Stomach smooth muscle (tissue), 2 donors: ENCODE measurements around the gene GCNA.
"Not testable (repeated sequence)": the region's sequence is repeated elsewhere in the genome, so short reads cannot be mapped to it uniquely, and the experiment has no call there.

Experiments used
- H3K27ac ChIP-seq: one replicate; pipeline ENCODE4 v1.7.0; 2013; ENCODE audit warnings: mild to moderate bottlenecking, low read length, inconsistent platforms
- H3K27me3 ChIP-seq, 2 donors: one replicate each; pipeline ENCODE4 v1.7.0; 2013; ENCODE audit warnings: low read length in 2 of 2; ENCODE audit not compliant: insufficient read depth in 2 of 2, control insufficient read depth in 1 of 2
- H3K36me3 ChIP-seq, 2 donors: one replicate each; pipeline ENCODE4 v1.7.0; 2013; ENCODE audit warnings: low read length in 2 of 2; ENCODE audit not compliant: control insufficient read depth in 2 of 2, insufficient read depth in 2 of 2
- H3K4me1 ChIP-seq: one replicate; pipeline ENCODE4 v1.7.0; 2013; ENCODE audit warnings: low read length; ENCODE audit not compliant: control insufficient read depth, insufficient read depth
- H3K4me3 ChIP-seq, 2 donors: one replicate each; pipeline ENCODE4 v1.7.0; 2013; ENCODE audit warnings: low read length in 2 of 2
- H3K9ac ChIP-seq, 2 donors: one replicate each; pipeline ENCODE4 v1.7.0; 2013; ENCODE audit warnings: low read length in 2 of 2, mild to moderate bottlenecking in 1 of 2
- H3K9me3 ChIP-seq, 2 donors: one replicate each; pipeline ENCODE4 v1.7.0; 2013; ENCODE audit warnings: low read length in 2 of 2; ENCODE audit not compliant: control insufficient read depth in 2 of 2
- donor health status: healthy.
- donor health status: Pancreatic carcinoma.

The GCNA gene

GRCh38 chrX:71599965-71600364 lies 21.7 kb downstream of the GCNA start:
- peaks cover 0 to 2% of the 10 kb centered on the region in 2 donors for H3K9me3 ChIP-seq
- H3K27me3 ChIP-seq, result peaks cover 0 to 1% of the 10 kb centered on the region in 2 donors

GRCh38 chrX:71603618-71604017 lies 25.4 kb downstream of the GCNA start:
- Histone ChIP-seq H3K4me3 (no peak overlapping the region), H3K27me3 (peaks cover 0 to 15% of the 10 kb centered on the region in 2 donors), H3K9me3 (peaks cover 0 to 4% of the 10 kb centered on the region in 2 donors), H3K4me1 (no peaks in the 10 kb centered on the region), H3K27ac (no peak overlapping the region), H3K36me3 (peaks cover 22 to 27% of the 10 kb centered on the region in 2 donors), H3K9ac (no peak overlapping the region)

More at GRCh38 chrX:71599965-71600364, 21.7 kb downstream of the GCNA start:
- Histone ChIP-seq H3K4me1 (no peaks in the 10 kb centered on the region), H3K36me3 (peaks cover 15 to 17% of the 10 kb centered on the region in 2 donors), H3K27ac (no peak overlapping the region), H3K4me3 (no peak overlapping the region), H3K9ac (no peak overlapping the region)

GRCh38 chrX:71604141-71604540 lies 25.9 kb downstream of the GCNA start:
- H3K9me3 ChIP-seq, result peaks cover 0 to 4% of the 10 kb centered on the region in 2 donors
- H3K4me3 ChIP-seq, result no peak overlapping the region
- peaks cover 25 to 32% of the 10 kb centered on the region in 2 donors for H3K36me3 ChIP-seq
- H3K27ac ChIP-seq, result no peak overlapping the region
- H3K27me3 ChIP-seq, result peaks cover 0 to 15% of the 10 kb centered on the region in 2 donors
- H3K4me1 ChIP-seq, result no peaks in the 10 kb centered on the region
- H3K9ac ChIP-seq, result no peak overlapping the region

- Histone ChIP-seq H3K27me3 (peaks cover 0 to 15% of the 10 kb centered on the region in 2 donors), H3K9ac (no peak overlapping the region), H3K4me1 (no peaks in the 10 kb centered on the region), H3K36me3 (peaks cover 28 to 40% of the 10 kb centered on the region in 2 donors), H3K9me3 (peaks cover 0 to 4% of the 10 kb centered on the region in 2 donors), H3K27ac (no peak overlapping the region), H3K4me3 (no peak overlapping the region)
These were observed 26.7 kb downstream of the GCNA start for GRCh38 chrX:71604796-71605568.

GRCh38 chrX:71606536-71607216 lies 28.4 kb downstream of the GCNA start:
- Histone ChIP-seq H3K27me3 (peaks cover 0 to 22% of the 10 kb centered on the region in 2 donors), H3K36me3 (peaks cover 35 to 44% of the 10 kb centered on the region in 2 donors), H3K9me3 (peaks cover 0 to 4% of the 10 kb centered on the region in 2 donors), H3K9ac (no peak overlapping the region), H3K4me1 (no peaks in the 10 kb centered on the region), H3K4me3 (no peak overlapping the region), H3K27ac (no peak overlapping the region)

GRCh38 chrX:71607488-71607887 lies 29.3 kb downstream of the GCNA start:
- no peak overlapping the region for H3K27ac ChIP-seq
- no peak overlapping the region for H3K4me3 ChIP-seq
- H3K9ac ChIP-seq, result no peak overlapping the region
- H3K36me3 ChIP-seq, result peaks cover 38 to 46% of the 10 kb centered on the region in 2 donors
- peaks cover 0 to 4% of the 10 kb centered on the region in 2 donors for H3K9me3 ChIP-seq
- peaks cover 0 to 22% of the 10 kb centered on the region in 2 donors for H3K27me3 ChIP-seq
- no peaks in the 10 kb centered on the region for H3K4me1 ChIP-seq

- H3K27me3 ChIP-seq, result peaks cover 0 to 22% of the 10 kb centered on the region in 2 donors
- H3K4me3 ChIP-seq, result no peak overlapping the region
- no peak overlapping the region for H3K27ac ChIP-seq
- H3K9ac ChIP-seq, result no peak overlapping the region
- H3K36me3 ChIP-seq, result peaks cover 38 to 43% of the 10 kb centered on the region in 2 donors
- peaks cover 0 to 3% of the 10 kb centered on the region in 2 donors for H3K9me3 ChIP-seq
- no peaks in the 10 kb centered on the region for H3K4me1 ChIP-seq
These were observed 31.0 kb downstream of the GCNA start for GRCh38 chrX:71609095-71609750.

GRCh38 chrX:71611736-71612135 lies 33.5 kb downstream of the GCNA start:
- H3K27ac ChIP-seq, H3K4me3 ChIP-seq, H3K9ac ChIP-seq, H3K4me1 ChIP-seq, H3K9me3 ChIP-seq: not testable (repeated sequence)
- Histone ChIP-seq H3K36me3 (peaks cover 24 to 29% of the 10 kb centered on the region in 2 donors), H3K27me3 (peaks cover 0 to 19% of the 10 kb centered on the region in 2 donors)

- no peaks in the 10 kb centered on the region for H3K4me1 ChIP-seq
- no peaks in the 10 kb centered on the region for H3K9me3 ChIP-seq
- peaks cover 0 to 14% of the 10 kb centered on the region in 2 donors for H3K27me3 ChIP-seq
- H3K9ac ChIP-seq, result no peak overlapping the region
- no peak overlapping the region for H3K4me3 ChIP-seq
- peaks cover 22 to 29% of the 10 kb centered on the region in 2 donors for H3K36me3 ChIP-seq
- no peak overlapping the region for H3K27ac ChIP-seq
These were observed 34.0 kb downstream of the GCNA start for GRCh38 chrX:71612256-71612655.

- Histone ChIP-seq H3K4me1 (no peaks in the 10 kb centered on the region), H3K27me3 (peaks cover 0 to 14% of the 10 kb centered on the region in 2 donors), H3K36me3 (peaks cover 9 to 15% of the 10 kb centered on the region in 2 donors), H3K9ac (no peak overlapping the region), H3K27ac (no peak overlapping the region), H3K9me3 (no peaks in the 10 kb centered on the region), H3K4me3 (no peak overlapping the region)
These were observed 36.8 kb downstream of the GCNA start for GRCh38 chrX:71615056-71615455.
